ENCODE measurements around the gene PARD3B.

DNA sequence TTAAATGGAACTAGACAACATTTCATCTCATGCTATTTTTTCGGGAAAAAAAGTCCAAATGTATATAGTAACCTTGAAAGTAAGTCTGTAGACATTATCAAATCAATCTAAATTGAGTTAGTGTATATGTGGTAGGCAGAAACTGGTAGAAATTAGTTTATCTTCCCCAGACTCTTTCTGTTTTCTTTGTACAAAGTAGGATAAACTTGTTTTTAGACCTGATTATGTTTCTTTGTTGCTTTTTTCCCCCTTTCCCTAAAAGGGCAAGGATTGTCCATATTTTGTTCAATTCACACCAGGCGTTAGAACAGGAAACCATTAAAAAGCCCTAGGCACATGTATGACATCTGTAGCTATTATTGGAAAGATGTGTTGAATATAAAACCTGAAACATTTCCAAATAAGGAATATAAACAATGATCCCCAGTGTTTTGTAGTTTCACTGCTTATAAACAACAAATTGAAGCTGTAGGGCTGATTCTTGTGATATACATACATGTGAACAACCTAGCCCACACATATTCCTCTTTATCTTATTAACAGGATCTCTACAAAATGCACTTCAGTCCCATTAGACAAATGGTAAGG lies 528.3 kb downstream of the PARD3B start:
- TF ChIP-seq POLR2AphosphoS5 (IDR thresholded peaks at IDR 0.05; ENCODE audit: low read depth, low read length) (no peak), POLR2A (IDR thresholded peaks at IDR 0.05; ENCODE audit: low read depth, low read length) (no peak)

Measured in GM12892 (cell line).